ENCODE measurements around the gene EEIG1. TPM values are rescaled to one million over a fixed set of nuclear protein-coding genes. Genes with fewer than 3 reads are reported as not detected.

EEIG1 gene
- polyA plus RNA-seq, 1 donor (not counting 4 experiments of a cell fraction or from before 2014, with no cell fraction given), result 3.7 TPM

DNA sequence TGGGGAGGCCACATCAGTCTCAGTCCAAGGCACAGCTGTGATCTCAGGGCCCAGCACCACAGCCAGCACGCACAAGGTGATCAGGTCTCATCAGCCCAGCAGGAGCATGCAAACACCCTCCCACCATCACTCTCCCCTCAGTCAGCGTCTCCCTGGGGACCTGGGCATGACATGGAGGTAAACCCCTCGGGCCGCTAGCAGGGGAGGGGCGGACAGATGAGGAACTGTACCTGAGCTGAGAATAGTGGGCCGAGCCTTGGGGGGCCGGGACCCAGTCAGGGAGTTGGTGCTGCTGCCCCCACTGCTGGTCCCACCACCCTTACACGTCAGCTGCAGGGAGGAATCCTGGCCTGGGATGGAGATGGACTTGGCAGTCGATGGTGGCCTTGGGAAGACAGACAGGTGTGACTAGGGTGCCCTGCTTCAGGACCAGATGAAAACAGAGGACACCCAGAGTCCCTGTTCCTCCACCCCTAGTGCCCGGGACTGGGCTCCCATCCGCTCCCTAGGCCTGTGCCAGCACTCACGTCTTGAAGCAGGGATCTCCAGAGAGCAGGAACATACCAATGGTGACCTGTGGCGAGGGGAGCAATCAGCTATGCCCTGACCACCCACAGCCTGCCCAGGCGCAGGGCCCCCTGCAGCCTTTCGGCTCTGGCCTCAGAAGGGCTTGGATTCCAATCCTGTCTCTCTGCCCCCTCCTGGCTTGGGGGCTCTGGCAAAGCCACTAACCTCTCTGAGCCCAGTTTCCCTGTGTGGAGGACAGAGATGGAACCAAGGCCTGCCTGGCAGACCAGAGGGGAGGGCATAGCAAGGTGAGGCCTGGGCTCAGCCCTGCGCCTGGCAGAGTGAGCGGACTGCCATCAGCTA, 32.7 kb downstream of the EEIG1 start:
- no peak for TF ChIP-seq CTCF (optimal IDR thresholded peaks at IDR 0.05 in 1 of 3, IDR thresholded peaks at IDR 0.05 in 1 of 3, conservative IDR thresholded peaks at IDR 0.05 in 1 of 3; ENCODE audit: extremely low read depth in 1 of 3, insufficient read depth in 2 of 3, low read length in 3 of 3)
- TF ChIP-seq EZH2 (IDR thresholded peaks at IDR 0.05; ENCODE audit: low read length), result no peak
- Histone ChIP-seq H3K27ac (ENCODE audit: control insufficient read depth, insufficient read depth, low read length) (no peak overlapping the region), H2AFZ (ENCODE audit: control insufficient read depth, low read length) (no peak overlapping the region), H3K9me3 (ENCODE audit: control insufficient read depth, low read depth, low read length) (no peaks in the 10 kb centered on the region), H3K9me1 (ENCODE audit: control insufficient read depth, extremely low read depth, insufficient read depth, low read length) (no peaks in the 10 kb centered on the region), H3K79me2 (ENCODE audit: control insufficient read depth, insufficient read depth, low read length) (no peaks in the 10 kb centered on the region), H4K20me1 (ENCODE audit: control insufficient read depth, extremely low read depth, insufficient read depth, low read length) (peaks cover 5% of the 10 kb centered on the region), H3K9ac (ENCODE audit: control insufficient read depth, extremely low read depth, insufficient read depth, low read length) (no peak overlapping the region), H3K4me1 (ENCODE audit: control insufficient read depth, extremely low read depth, insufficient read depth, low read length) (no peaks in the 10 kb centered on the region), H3K27me3 (ENCODE audit: control insufficient read depth, extremely low read depth, insufficient read depth, low read length) (no peaks in the 10 kb centered on the region), H3K4me3 (ENCODE audit: control insufficient read depth in 2 of 3, extremely low read depth in 1 of 3, insufficient read depth in 2 of 3, low read depth in 1 of 3, low read length in 3 of 3) (no peak overlapping the region), H3K36me3 (ENCODE audit: control insufficient read depth in 2 of 2, extremely low read depth in 1 of 2, insufficient read depth in 2 of 2, low read length in 2 of 2) (peaks cover 3 to 5% of the 10 kb centered on the region in 2 experiments), H3K4me2 (ENCODE audit: control insufficient read depth, extremely low read depth, insufficient read depth, low read depth, low read length) (no peak overlapping the region)
- FAIRE-seq (no peak), DNase-seq (ENCODE audit: low read depth, low spot score) (no peak)
- dilution Hi-C loops (cut with MboI; ENCODE audit: extremely low pct_ligation_motif_present, low sequenced_read_pairs), result loop anchor here (25.0 kb wide), 1 partner anchor 114 kb away; the partner anchor contains the start of genes NAIF1 and SLC25A25

DNA sequence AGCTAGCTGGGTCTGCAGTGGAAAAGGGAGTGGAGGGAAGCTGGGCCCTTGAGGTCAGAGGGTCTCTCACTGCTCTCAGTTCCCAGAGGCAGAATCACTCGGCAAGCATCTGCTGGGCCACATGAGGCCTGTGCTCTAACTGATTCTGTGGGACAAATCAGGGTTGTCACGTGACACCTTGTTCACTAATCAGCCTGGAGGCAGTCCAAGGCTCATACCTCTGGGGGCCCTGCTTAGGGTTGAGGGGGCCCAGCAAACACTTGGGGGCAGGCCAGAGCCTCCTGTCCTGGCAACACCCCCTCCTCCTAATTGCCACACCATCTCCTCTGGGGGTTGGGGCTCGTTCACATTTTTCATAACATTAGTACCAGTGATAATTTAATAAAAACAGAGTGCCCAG, 34.1 kb downstream of the EEIG1 start:
- Histone ChIP-seq H3K9me3 (ENCODE audit: control insufficient read depth, low read depth, low read length) (no peaks in the 10 kb centered on the region), H3K36me3 (ENCODE audit: control insufficient read depth in 2 of 2, extremely low read depth in 1 of 2, insufficient read depth in 2 of 2, low read length in 2 of 2) (peaks cover 5 to 6% of the 10 kb centered on the region in 2 experiments), H3K9ac (ENCODE audit: control insufficient read depth, extremely low read depth, insufficient read depth, low read length) (no peak overlapping the region), H2AFZ (ENCODE audit: control insufficient read depth, low read length) (no peak overlapping the region), H3K4me1 (ENCODE audit: control insufficient read depth, extremely low read depth, insufficient read depth, low read length) (no peaks in the 10 kb centered on the region), H4K20me1 (ENCODE audit: control insufficient read depth, extremely low read depth, insufficient read depth, low read length) (peaks cover 9% of the 10 kb centered on the region), H3K9me1 (ENCODE audit: control insufficient read depth, extremely low read depth, insufficient read depth, low read length) (no peaks in the 10 kb centered on the region), H3K4me2 (ENCODE audit: control insufficient read depth, extremely low read depth, insufficient read depth, low read depth, low read length) (no peak overlapping the region), H3K27me3 (ENCODE audit: control insufficient read depth, extremely low read depth, insufficient read depth, low read length) (no peaks in the 10 kb centered on the region), H3K79me2 (ENCODE audit: control insufficient read depth, insufficient read depth, low read length) (no peaks in the 10 kb centered on the region), H3K27ac (ENCODE audit: control insufficient read depth, insufficient read depth, low read length) (no peak overlapping the region), H3K4me3 (ENCODE audit: control insufficient read depth in 2 of 3, extremely low read depth in 1 of 3, insufficient read depth in 2 of 3, low read depth in 1 of 3, low read length in 3 of 3) (no peak overlapping the region)
- no peak for FAIRE-seq
- no peak for DNase-seq (ENCODE audit: low read depth, low spot score)
- dilution Hi-C loops (cut with MboI; ENCODE audit: extremely low pct_ligation_motif_present, low sequenced_read_pairs), result loop anchor here (25.0 kb wide), 1 partner anchor 116 kb away; the partner anchor contains the start of genes NAIF1 and SLC25A25
- TF ChIP-seq CTCF (optimal IDR thresholded peaks at IDR 0.05 in 1 of 3, IDR thresholded peaks at IDR 0.05 in 1 of 3, conservative IDR thresholded peaks at IDR 0.05 in 1 of 3; ENCODE audit: extremely low read depth in 1 of 3, insufficient read depth in 2 of 3, low read length in 3 of 3) (no peak), EZH2 (IDR thresholded peaks at IDR 0.05; ENCODE audit: low read length) (no peak)
